GM23338 (cell line): ENCODE results near the gene TGM2. TPM values are rescaled to one million over a fixed set of nuclear protein-coding genes. Genes with fewer than 3 reads are reported as not detected.

Experiments used
- ATAC-seq: fragments of 200-7000 bp; cut with Tn5 transposase; 3 replicates; pipeline ENCODE4 v1.9.1; 2020
- DNase-seq: peaks from one replicate; pipeline ENCODE4 v3.0.0-alpha.2; 2015; ENCODE audit warnings: low spot score
- H2AFZ ChIP-seq: fragments of 200-600 bp; sonication (generic); 2 replicates; pipeline ENCODE4 v1.8.0; 2016; ENCODE audit warnings: antibody characterized with exemption, mild to moderate bottlenecking, moderate library complexity
- H3F3A ChIP-seq: fragments of 200-600 bp; sonication (generic); replicated peaks from 2 replicates; pipeline ENCODE4 v1.8.0; 2017; ENCODE audit warnings: antibody characterized with exemption, mixed run types, low read depth
- H3K27ac ChIP-seq: fragments of 200-600 bp; sonication (generic); 2 replicates; pipeline ENCODE4 v1.6.1; 2016; ENCODE audit warnings: low read depth
- H3K27me3 ChIP-seq: fragments of 200-600 bp; sonication (generic); 2 replicates; pipeline ENCODE4 v1.8.0; 2016; ENCODE audit warnings: mild to moderate bottlenecking, mixed run types, moderate library complexity; ENCODE audit not compliant: insufficient read depth
- H3K36me3 ChIP-seq: fragments of 200-600 bp; sonication (generic); 2 replicates; pipeline ENCODE4 v1.8.0; 2016; ENCODE audit warnings: mild to moderate bottlenecking; ENCODE audit not compliant: insufficient read depth
- H3K4me1 ChIP-seq: fragments of 200-600 bp; sonication (generic); 2 replicates; pipeline ENCODE4 v1.8.0; 2016; ENCODE audit warnings: mild to moderate bottlenecking, moderate library complexity; ENCODE audit not compliant: insufficient read depth
- H3K4me2 ChIP-seq: fragments of 200-600 bp; sonication (generic); 2 replicates; pipeline ENCODE4 v1.7.1; 2017; ENCODE audit warnings: mixed run types
- H3K4me3 ChIP-seq: fragments of 200-600 bp; sonication (generic); 2 replicates; pipeline ENCODE4 v1.6.1; 2016; ENCODE audit warnings: mixed run types
- H3K79me2 ChIP-seq: fragments of 200-600 bp; sonication (generic); replicated peaks from 2 replicates; pipeline ENCODE4 v1.8.0; 2017; ENCODE audit warnings: mild to moderate bottlenecking; ENCODE audit not compliant: insufficient read depth
- H3K9me2 ChIP-seq: fragments of 200-600 bp; sonication (generic); 2 replicates; pipeline ENCODE4 v1.8.0; 2017; ENCODE audit not compliant: insufficient read depth
- H4K20me1 ChIP-seq: fragments of 200-600 bp; sonication (generic); replicated peaks from 2 replicates; pipeline ENCODE4 v1.8.0; 2017; ENCODE audit warnings: mild to moderate bottlenecking; ENCODE audit not compliant: insufficient read depth
- H3K27ac Mint-ChIP-seq: 2 replicates; pipeline ENCODE4 v1.8.0; 2020; ENCODE audit warnings: inconsistent platforms, mild to moderate bottlenecking, moderate library complexity, mixed read lengths
- H3K27me3 Mint-ChIP-seq: 3 replicates; pipeline ENCODE4 v1.8.0; 2022; ENCODE audit warnings: low read depth, mild to moderate bottlenecking, moderate library complexity, mixed read lengths, inconsistent platforms; ENCODE audit not compliant: insufficient read depth, poor library complexity
- H3K36me3 Mint-ChIP-seq: 3 replicates; pipeline ENCODE4 v1.8.0; 2021; ENCODE audit warnings: low read depth, mild to moderate bottlenecking, inconsistent platforms, moderate library complexity, mixed read lengths
- H3K4me1 Mint-ChIP-seq: 3 replicates; pipeline ENCODE4 v1.8.0; 2020; ENCODE audit warnings: mild to moderate bottlenecking, inconsistent platforms, mixed read lengths
- H3K4me3 Mint-ChIP-seq: 3 replicates; pipeline ENCODE4 v1.8.0; 2021; ENCODE audit warnings: moderate library complexity, mild to moderate bottlenecking, inconsistent platforms, mixed read lengths
- H3K9me3 Mint-ChIP-seq: 3 replicates; pipeline ENCODE4 v1.8.0; 2020; ENCODE audit warnings: moderate library complexity, mild to moderate bottlenecking, inconsistent platforms, mixed read lengths
- CREB1 ChIP-seq: fragments of 250-450 bp; sonication (Bioruptor Pico); IDR thresholded peaks from 2 replicates; pipeline ENCODE4 v1.5.0; 2020; ENCODE audit warnings: low read depth, mild to moderate bottlenecking, moderate library complexity
- EZH2 ChIP-seq: fragments of 200-600 bp; sonication (generic); IDR thresholded peaks from one replicate; pipeline ENCODE4 v1.8.0; 2017; ENCODE audit warnings: antibody characterized with exemption, mild to moderate bottlenecking, low read depth; ENCODE audit not compliant: unreplicated experiment
- POLR2AphosphoS5 ChIP-seq: IDR thresholded peaks from 2 replicates; pipeline ENCODE4 v1.6.1; 2016; ENCODE audit warnings: antibody characterized with exemption, low read depth
- STAT1 ChIP-seq: IDR thresholded peaks from one replicate; pipeline ENCODE4 v1.6.1; 2016; ENCODE audit warnings: antibody characterized with exemption; ENCODE audit not compliant: unreplicated experiment
- ZNF114 ChIP-seq: fragments of 250-450 bp; sonication (Bioruptor Pico); IDR thresholded peaks from 2 replicates; pipeline ENCODE4 v1.5.0; 2020; ENCODE audit warnings: mild to moderate bottlenecking, moderate library complexity
- ZNF462 ChIP-seq: fragments of 250-450 bp; sonication (Bioruptor Pico); IDR thresholded peaks from 2 replicates; pipeline ENCODE4 v1.5.0; 2020; ENCODE audit warnings: mild to moderate bottlenecking, moderate library complexity
- polyA plus RNA-seq: library from polyadenylated mRNA; unstranded; fragments of >200 nt; fragmentation: Nextera tagmentation; extraction: Ambion mirVana; gene quantifications from 2 replicates; pipeline ENCODE4 v1.2.1, GENCODE V29; 2016
- total RNA-seq: library from RNA; depleted of rRNA; stranded (reverse); fragments of >200 nt; shearing (Covaris generic); gene quantifications from 2 replicates; pipeline ENCODE4 v1.2.3, GENCODE V29; 2014

The TGM2 gene
- total and polyA plus RNA-seq, 2 experiments from 2014 or later, result 0.45 to 1.0 TPM

GRCh38 chr20:38165966-38166702 lies 1.1 kb upstream of the TGM2 start:
- H3K36me3 Mint-ChIP-seq, result no peaks in the 10 kb centered on the region
- H3K4me1 Mint-ChIP-seq, result no peaks in the 10 kb centered on the region; the same call in 1 of the 3 replicates
- Histone ChIP-seq H2AFZ (no peak overlapping the region), H4K20me1 (no peaks in the 10 kb centered on the region), H3K4me2 (no peak overlapping the region), H3K9me2 (no peaks in the 10 kb centered on the region), H3K27me3 (no peaks in the 10 kb centered on the region), H3K79me2 (no peaks in the 10 kb centered on the region), H3K4me1 (no peaks in the 10 kb centered on the region), H3K36me3 (no peaks in the 10 kb centered on the region), H3F3A (no peaks in the 10 kb centered on the region), H3K4me3 (no peak overlapping the region), H3K27ac (no peak overlapping the region)
- no peak for DNase-seq
- no peaks in the 10 kb centered on the region for H3K9me3 Mint-ChIP-seq
- no peak overlapping the region for H3K27ac Mint-ChIP-seq
- no peak overlapping the region; the same call in 2 of the 3 replicates for H3K4me3 Mint-ChIP-seq
- H3K27me3 Mint-ChIP-seq, result peaks cover 6% of the 10 kb centered on the region
- no peak for ATAC-seq
- TF ChIP-seq CREB1 (CRISPR knock-in tag), result no peak
- no peak for TF ChIP-seq ZNF462
- TF ChIP-seq EZH2, result no peak
- TF ChIP-seq STAT1, result no peak

- H3K36me3 ChIP-seq, result no peaks in the 10 kb centered on the region
- no peaks in the 10 kb centered on the region for H3K9me3 Mint-ChIP-seq
- peak overlapping the region; percentile 51 for H3K4me3 ChIP-seq
- peak overlapping the region; percentile 75 for H3K4me2 ChIP-seq
- no peaks in the 10 kb centered on the region for H3F3A ChIP-seq
- no peaks in the 10 kb centered on the region; the same call in 1 of the 3 replicates for H3K4me1 Mint-ChIP-seq
- H3K36me3 Mint-ChIP-seq, result no peaks in the 10 kb centered on the region
- no peaks in the 10 kb centered on the region for H3K79me2 ChIP-seq
- DNase-seq (no peak), ATAC-seq (no peak)
- H2AFZ ChIP-seq, result peak overlapping the region; percentile 96
- H4K20me1 ChIP-seq, result no peaks in the 10 kb centered on the region
- no peak overlapping the region for H3K27ac Mint-ChIP-seq
- TF ChIP-seq EZH2, result no peak
- TF ChIP-seq ZNF114, result no peak
- TF ChIP-seq POLR2AphosphoS5, result no peak
- no peak for TF ChIP-seq STAT1
- H3K4me3 Mint-ChIP-seq, result peak overlapping the region; percentile 59
- peaks cover 6% of the 10 kb centered on the region for H3K27me3 Mint-ChIP-seq
- H3K4me1 ChIP-seq, result no peaks in the 10 kb centered on the region
- H3K9me2 ChIP-seq, result no peaks in the 10 kb centered on the region
- H3K27ac ChIP-seq, result no peak overlapping the region
- no peaks in the 10 kb centered on the region for H3K27me3 ChIP-seq
These were observed 414 bp downstream of the TGM2 start for GRCh38 chr20:38164624-38165088.
